Measurements from ENCODE around the gene IDUA. TPM values are rescaled to one million over a fixed set of nuclear protein-coding genes. Genes with fewer than 3 reads are reported as not detected.
A peak's percentile ranks its signal among the peaks of the same experiment; 100 is the strongest.

The IDUA gene
- polyA plus RNA-seq, 1 donor (not counting 4 experiments of a cell fraction or from before 2014, with no cell fraction given), result 1.2 TPM

DNA sequence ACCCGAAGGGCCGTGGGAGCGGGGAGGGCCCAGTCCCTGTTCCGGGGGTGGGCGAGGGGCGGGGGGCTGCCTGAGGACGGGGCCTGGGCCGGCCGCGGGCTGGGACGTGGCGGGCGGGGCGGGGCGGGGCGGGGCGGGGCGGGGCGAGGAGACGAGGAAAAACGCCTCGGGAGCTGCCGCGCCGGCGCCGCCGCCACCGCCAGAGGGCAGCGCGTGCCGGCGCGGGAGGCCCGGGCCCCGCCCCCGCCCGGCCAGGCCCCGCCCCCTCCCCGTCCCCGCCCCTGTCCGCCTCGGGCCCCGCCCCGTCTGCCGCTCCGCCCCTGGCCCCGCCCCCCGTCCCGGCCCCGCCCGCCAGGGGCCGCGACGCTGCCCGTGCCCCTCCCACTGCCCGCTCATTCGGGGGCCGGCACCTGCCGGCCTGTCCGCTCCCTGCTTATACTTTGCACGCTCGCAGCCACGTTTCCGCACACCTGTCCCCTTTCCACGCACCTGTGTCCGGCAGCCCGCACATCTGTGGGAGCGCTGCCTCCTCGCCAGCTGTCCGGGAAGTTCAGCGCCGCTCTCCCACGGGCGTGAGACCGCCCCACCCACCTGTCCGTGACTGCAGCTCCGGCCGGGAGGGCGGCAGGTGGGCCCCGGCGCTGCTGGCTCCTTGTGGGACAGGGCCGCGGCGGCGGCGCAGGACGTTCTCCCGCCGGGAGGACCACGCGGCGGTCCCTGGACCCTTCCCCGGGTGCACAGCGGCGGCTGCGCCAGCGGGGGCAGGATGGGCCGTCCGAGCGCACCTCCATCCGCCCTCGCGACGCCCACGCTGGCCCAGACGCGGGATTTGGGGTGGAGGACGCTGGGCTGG is 22.9 kb downstream of the IDUA start:
- Histone ChIP-seq H4K20me1 (ENCODE audit: control insufficient read depth, extremely low read depth, insufficient read depth, low read length) (peaks cover 2% of the 10 kb centered on the region), H3K27me3 (ENCODE audit: control insufficient read depth, extremely low read depth, insufficient read depth, low read length) (peaks cover 32% of the 10 kb centered on the region), H3K9me3 (ENCODE audit: control insufficient read depth, low read depth, low read length) (no peaks in the 10 kb centered on the region), H3K79me2 (ENCODE audit: control insufficient read depth, insufficient read depth, low read length) (no peaks in the 10 kb centered on the region), H3K9ac (ENCODE audit: control insufficient read depth, extremely low read depth, insufficient read depth, low read length) (peak overlapping the region; percentile 69), H3K27ac (ENCODE audit: control insufficient read depth, insufficient read depth, low read length) (peak overlapping the region; percentile 61), H3K36me3 (ENCODE audit: control insufficient read depth in 2 of 2, extremely low read depth in 1 of 2, insufficient read depth in 2 of 2, low read length in 2 of 2) (no peaks in the 10 kb centered on the region), H2AFZ (ENCODE audit: control insufficient read depth, low read length) (peak overlapping the region; percentile 66), H3K4me3 (ENCODE audit: control insufficient read depth in 2 of 3, extremely low read depth in 1 of 3, insufficient read depth in 2 of 3, low read depth in 1 of 3, low read length in 3 of 3) (peak overlapping the region; percentile 48 to 67 (median 61)), H3K4me1 (ENCODE audit: control insufficient read depth, extremely low read depth, insufficient read depth, low read length) (peaks cover 15% of the 10 kb centered on the region), H3K9me1 (ENCODE audit: control insufficient read depth, extremely low read depth, insufficient read depth, low read length) (no peaks in the 10 kb centered on the region), H3K4me2 (ENCODE audit: control insufficient read depth, extremely low read depth, insufficient read depth, low read depth, low read length) (peak overlapping the region; percentile 87)
- dilution Hi-C loops (cut with MboI; ENCODE audit: extremely low pct_ligation_motif_present, low sequenced_read_pairs), result no loop called here
- no peak for DNase-seq (ENCODE audit: low read depth, low spot score)
- TF ChIP-seq EZH2 (IDR thresholded peaks at IDR 0.05; ENCODE audit: low read length) (no peak), CTCF (optimal IDR thresholded peaks at IDR 0.05 in 1 of 3, IDR thresholded peaks at IDR 0.05 in 1 of 3, conservative IDR thresholded peaks at IDR 0.05 in 1 of 3; ENCODE audit: extremely low read depth in 1 of 3, insufficient read depth in 2 of 3, low read length in 3 of 3) (no peak)
- no peak for FAIRE-seq

- H3K4me2 ChIP-seq (ENCODE audit: control insufficient read depth, extremely low read depth, insufficient read depth, low read depth, low read length), result peak overlapping the region; percentile 87
- no peaks in the 10 kb centered on the region for H3K9me1 ChIP-seq (ENCODE audit: control insufficient read depth, extremely low read depth, insufficient read depth, low read length)
- dilution Hi-C loops (cut with MboI; ENCODE audit: extremely low pct_ligation_motif_present, low sequenced_read_pairs), result no loop called here
- H3K27me3 ChIP-seq (ENCODE audit: control insufficient read depth, extremely low read depth, insufficient read depth, low read length), result peaks cover 25% of the 10 kb centered on the region
- peak; percentile 66 for DNase-seq (ENCODE audit: low read depth, low spot score)
- H3K79me2 ChIP-seq (ENCODE audit: control insufficient read depth, insufficient read depth, low read length), result no peaks in the 10 kb centered on the region
- peak overlapping the region; percentile 69 for H3K9ac ChIP-seq (ENCODE audit: control insufficient read depth, extremely low read depth, insufficient read depth, low read length)
- peaks cover 15% of the 10 kb centered on the region for H3K4me1 ChIP-seq (ENCODE audit: control insufficient read depth, extremely low read depth, insufficient read depth, low read length)
- peak; percentile 91 for FAIRE-seq
- peak overlapping the region; percentile 63 for H2AFZ ChIP-seq (ENCODE audit: control insufficient read depth, low read length)
- TF ChIP-seq CTCF (optimal IDR thresholded peaks at IDR 0.05 in 1 of 3, IDR thresholded peaks at IDR 0.05 in 1 of 3, conservative IDR thresholded peaks at IDR 0.05 in 1 of 3; ENCODE audit: extremely low read depth in 1 of 3, insufficient read depth in 2 of 3, low read length in 3 of 3) (no peak), EZH2 (IDR thresholded peaks at IDR 0.05; ENCODE audit: low read length) (no peak)
- peak overlapping the region; percentile 61 for H3K27ac ChIP-seq (ENCODE audit: control insufficient read depth, insufficient read depth, low read length)
- peak overlapping the region; percentile 48 to 67 (median 59) for H3K4me3 ChIP-seq (ENCODE audit: control insufficient read depth in 2 of 3, extremely low read depth in 1 of 3, insufficient read depth in 2 of 3, low read depth in 1 of 3, low read length in 3 of 3)
- H3K9me3 ChIP-seq (ENCODE audit: control insufficient read depth, low read depth, low read length), result no peaks in the 10 kb centered on the region
- H3K36me3 ChIP-seq (ENCODE audit: control insufficient read depth in 2 of 2, extremely low read depth in 1 of 2, insufficient read depth in 2 of 2, low read length in 2 of 2), result no peaks in the 10 kb centered on the region
- H4K20me1 ChIP-seq (ENCODE audit: control insufficient read depth, extremely low read depth, insufficient read depth, low read length), result peaks cover 2% of the 10 kb centered on the region
These were observed 23.7 kb downstream of the IDUA start for GRCh38 chr4:1010395-1011021.
